Measurements from ENCODE around the gene NCKIPSD. TPM values are rescaled to one million over a fixed set of nuclear protein-coding genes. Genes with fewer than 3 reads are reported as not detected.

NCKIPSD gene
- total and polyA plus RNA-seq, 2 experiments from 2014 or later: 19.9 to 22.9 TPM

DNA sequence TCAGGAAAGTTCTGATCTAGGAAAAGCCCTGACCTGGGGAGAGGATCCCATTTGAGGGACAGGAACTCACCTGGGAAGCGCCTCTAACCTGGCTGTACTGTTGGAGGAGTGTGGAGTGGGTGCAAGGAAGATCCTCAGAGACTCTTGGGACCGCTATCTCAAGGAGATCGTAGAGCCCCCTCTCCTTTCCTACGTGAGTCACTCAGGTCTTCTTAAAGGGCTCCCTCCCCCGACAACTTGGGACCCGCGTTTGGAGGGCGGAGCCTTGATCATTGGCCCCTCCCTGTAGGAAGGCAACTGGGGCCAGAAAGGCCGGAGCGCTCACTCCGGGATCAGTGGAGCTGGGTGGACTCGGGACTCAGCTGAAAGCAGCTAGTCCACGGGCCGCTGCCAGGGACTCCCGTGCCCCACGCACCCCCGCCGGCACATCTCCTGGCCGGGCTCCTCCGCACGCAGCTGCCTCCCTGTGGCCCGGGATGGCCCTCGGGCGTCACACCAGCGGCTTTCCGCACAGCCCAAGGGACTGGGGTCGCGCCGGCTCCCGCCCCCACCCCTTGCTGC, 51.0 kb downstream of the NCKIPSD start:
- Histone ChIP-seq H2AFZ (peak overlapping the region; percentile 67), H3K79me2 (peaks cover 12% of the 10 kb centered on the region), H3K27me3 (no peaks in the 10 kb centered on the region), H3K27ac (peak overlapping the region; percentile 63), H3K36me3 (replicated peaks; ENCODE audit: insufficient read depth, low read depth) (no peaks in the 10 kb centered on the region), H4K20me1 (ENCODE audit: insufficient read depth, poor library complexity, severe bottlenecking) (peaks cover 8% of the 10 kb centered on the region), H3K4me2 (peak overlapping the region; percentile 90), H3K9me2 (replicated peaks; ENCODE audit: insufficient read depth) (no peaks in the 10 kb centered on the region), H3K9me3 (ENCODE audit: low read depth) (no peaks in the 10 kb centered on the region), H3K4me1 (ENCODE audit: insufficient read depth) (peaks cover 22% of the 10 kb centered on the region), H3K4me3 (peak overlapping the region; percentile 73)
- TF ChIP-seq, protein P1, sequence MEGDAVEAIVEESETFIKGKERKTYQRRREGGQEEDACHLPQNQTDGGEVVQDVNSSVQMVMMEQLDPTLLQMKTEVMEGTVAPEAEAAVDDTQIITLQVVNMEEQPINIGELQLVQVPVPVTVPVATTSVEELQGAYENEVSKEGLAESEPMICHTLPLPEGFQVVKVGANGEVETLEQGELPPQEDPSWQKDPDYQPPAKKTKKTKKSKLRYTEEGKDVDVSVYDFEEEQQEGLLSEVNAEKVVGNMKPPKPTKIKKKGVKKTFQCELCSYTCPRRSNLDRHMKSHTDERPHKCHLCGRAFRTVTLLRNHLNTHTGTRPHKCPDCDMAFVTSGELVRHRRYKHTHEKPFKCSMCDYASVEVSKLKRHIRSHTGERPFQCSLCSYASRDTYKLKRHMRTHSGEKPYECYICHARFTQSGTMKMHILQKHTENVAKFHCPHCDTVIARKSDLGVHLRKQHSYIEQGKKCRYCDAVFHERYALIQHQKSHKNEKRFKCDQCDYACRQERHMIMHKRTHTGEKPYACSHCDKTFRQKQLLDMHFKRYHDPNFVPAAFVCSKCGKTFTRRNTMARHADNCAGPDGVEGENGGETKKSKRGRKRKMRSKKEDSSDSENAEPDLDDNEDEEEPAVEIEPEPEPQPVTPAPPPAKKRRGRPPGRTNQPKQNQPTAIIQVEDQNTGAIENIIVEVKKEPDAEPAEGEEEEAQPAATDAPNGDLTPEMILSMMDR (IDR thresholded peaks at IDR 0.05; ENCODE audit: poor library complexity): no peak
- TF ChIP-seq EZH2phosphoT487 (IDR thresholded peaks at IDR 0.05; ENCODE audit: low read depth, severe bottlenecking, unreplicated experiment): no peak
- TF ChIP-seq EZH2 (IDR thresholded peaks at IDR 0.05; ENCODE audit: borderline replicate concordance): no peak
- 3% methylated on average over 30 of the region's 30 CpGs for WGBS (ENCODE audit: low lambda C conversion rate, missing lambda C conversion rate)
- DNase-seq (ENCODE audit: low spot score): peak; percentile 77

DNA sequence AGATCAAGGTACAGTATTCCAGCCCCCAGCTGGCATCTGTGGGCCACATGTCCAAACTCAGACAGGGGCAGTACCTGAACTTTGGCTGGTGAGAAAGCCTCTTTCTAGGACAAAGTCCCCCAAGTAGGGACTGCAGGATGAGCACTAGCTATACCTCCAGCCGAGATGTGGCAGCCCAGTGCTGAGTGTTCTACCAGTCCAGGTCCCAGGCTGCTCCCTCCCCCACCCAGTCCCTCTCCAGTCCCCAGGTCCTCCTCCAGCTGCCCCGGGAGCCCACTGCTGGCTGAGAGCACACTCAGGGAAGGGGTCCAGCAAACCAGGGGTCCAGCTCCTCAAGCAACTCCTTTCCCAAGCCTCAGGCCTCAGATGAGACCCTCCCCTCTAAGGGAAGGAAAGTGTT, 52.0 kb downstream of the NCKIPSD start:
- WGBS (ENCODE audit: low lambda C conversion rate, missing lambda C conversion rate): 78% methylated on average over 1 of the region's 2 CpGs
- H2AFZ ChIP-seq: no peak overlapping the region
- no peaks in the 10 kb centered on the region for H3K27me3 ChIP-seq
- H3K36me3 ChIP-seq (replicated peaks; ENCODE audit: insufficient read depth, low read depth): no peaks in the 10 kb centered on the region
- H3K4me3 ChIP-seq: no peak overlapping the region
- H3K4me1 ChIP-seq (ENCODE audit: insufficient read depth): peaks cover 22% of the 10 kb centered on the region
- H3K9me2 ChIP-seq (replicated peaks; ENCODE audit: insufficient read depth): no peaks in the 10 kb centered on the region
- peak overlapping the region; percentile 90 for H3K4me2 ChIP-seq
- peaks cover 8% of the 10 kb centered on the region for H4K20me1 ChIP-seq (ENCODE audit: insufficient read depth, poor library complexity, severe bottlenecking)
- TF ChIP-seq EZH2phosphoT487 (IDR thresholded peaks at IDR 0.05; ENCODE audit: low read depth, severe bottlenecking, unreplicated experiment): no peak
- TF ChIP-seq EZH2 (IDR thresholded peaks at IDR 0.05; ENCODE audit: borderline replicate concordance): no peak
- TF ChIP-seq, protein P1 (IDR thresholded peaks at IDR 0.05; ENCODE audit: poor library complexity): no peak
- no peaks in the 10 kb centered on the region for H3K9me3 ChIP-seq (ENCODE audit: low read depth)
- peaks cover 12% of the 10 kb centered on the region for H3K79me2 ChIP-seq
- H3K27ac ChIP-seq: no peak overlapping the region
- no peak for DNase-seq (ENCODE audit: low spot score)

DNA sequence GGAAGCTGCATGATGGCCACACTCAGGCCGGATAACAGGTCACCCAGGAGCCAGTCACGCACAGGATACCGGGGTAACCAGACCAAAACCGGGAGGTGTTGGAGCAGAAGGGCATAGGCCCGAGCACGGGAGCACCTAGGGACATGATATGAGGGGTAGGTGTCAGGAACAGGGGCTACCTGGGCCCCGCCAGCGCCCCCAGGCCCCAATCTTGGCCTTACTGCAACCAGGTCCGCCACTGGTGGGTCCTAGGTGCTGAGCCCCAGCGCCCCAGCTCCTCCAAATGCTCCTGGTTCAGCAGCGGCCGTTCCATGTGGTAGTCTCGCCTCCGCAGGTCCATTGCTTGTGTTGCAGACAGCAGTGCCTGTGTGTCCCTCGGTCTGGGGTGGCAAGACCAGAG, 52.5 kb downstream of the NCKIPSD start:
- TF ChIP-seq EZH2 (IDR thresholded peaks at IDR 0.05; ENCODE audit: borderline replicate concordance) (no peak), EZH2phosphoT487 (IDR thresholded peaks at IDR 0.05; ENCODE audit: low read depth, severe bottlenecking, unreplicated experiment) (no peak)
- TF ChIP-seq, protein P1 (IDR thresholded peaks at IDR 0.05; ENCODE audit: poor library complexity): no peak
- Histone ChIP-seq H4K20me1 (ENCODE audit: insufficient read depth, poor library complexity, severe bottlenecking) (peaks cover 8% of the 10 kb centered on the region), H3K4me2 (peak overlapping the region; percentile 90), H3K9me2 (replicated peaks; ENCODE audit: insufficient read depth) (no peaks in the 10 kb centered on the region), H3K27ac (no peak overlapping the region), H3K9me3 (ENCODE audit: low read depth) (no peaks in the 10 kb centered on the region), H3K4me3 (no peak overlapping the region), H3K4me1 (ENCODE audit: insufficient read depth) (peaks cover 22% of the 10 kb centered on the region), H3K79me2 (peaks cover 12% of the 10 kb centered on the region), H3K27me3 (no peaks in the 10 kb centered on the region), H2AFZ (no peak overlapping the region), H3K36me3 (replicated peaks; ENCODE audit: insufficient read depth, low read depth) (no peaks in the 10 kb centered on the region)
- WGBS (ENCODE audit: low lambda C conversion rate, missing lambda C conversion rate): 97% methylated on average over 15 of the region's 15 CpGs
- DNase-seq (ENCODE audit: low spot score): no peak

Data from hepatocyte (in vitro differentiated cells).